Esophagus squamous epithelium (tissue), 4 donors: ENCODE measurements around the gene FGF12.

Experiments used
- CTCF ChIP-seq, 6 experiments: fragments of 450-650 bp in 4 of 6; fragments of 200-600 bp in 2 of 6; sonication (generic) in 2 of 6; IDR thresholded peaks; one replicate each; pipeline ENCODE4 v1.5.1; 2016 to 2019; ENCODE audit warnings: antibody characterized with exemption in 6 of 6, mild to moderate bottlenecking in 4 of 6, moderate library complexity in 4 of 6
- POLR2A ChIP-seq, 4 donors: fragments of 450-650 bp; IDR thresholded peaks; one replicate each; pipeline ENCODE4 v1.6.1; 2017; ENCODE audit warnings: antibody characterized with exemption in 4 of 4, mild to moderate bottlenecking in 4 of 4, moderate library complexity in 3 of 4

DNA sequence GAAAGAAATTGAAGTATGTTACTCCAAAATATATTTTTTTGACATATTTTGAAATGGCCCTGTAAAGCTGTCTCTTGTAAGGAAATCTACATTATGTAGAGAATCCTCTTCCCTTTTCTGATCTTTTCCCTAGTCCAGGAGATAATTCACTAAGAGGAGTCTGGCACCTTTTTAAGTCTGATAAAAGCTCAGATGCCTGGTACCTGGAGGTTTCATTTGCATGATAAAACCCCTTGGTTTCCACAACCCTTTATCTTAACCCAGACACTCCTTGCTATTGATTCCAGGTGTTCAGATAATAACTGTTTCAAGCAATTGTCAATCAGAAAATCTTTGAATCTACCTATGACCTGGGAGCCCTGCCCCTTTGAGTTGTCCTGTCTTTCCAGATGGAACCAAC is 26.5 kb downstream of the FGF12 start:
- no peak for TF ChIP-seq CTCF (IDR thresholded peaks at IDR 0.05)
- TF ChIP-seq POLR2A (IDR thresholded peaks at IDR 0.05): no peak
